GM18526 (cell line): ENCODE results near the gene ITK.

Experiments used
- POLR2A ChIP-seq: IDR thresholded peaks from 3 replicates; pipeline ENCODE4 v1.6.1; 2011; ENCODE audit not compliant: insufficient read length; ENCODE audit errors: extremely low read depth

Gene ITK

GRCh38 chr5:157180374-157181264 lies at the start of gene ITK:
Gene ITK (plus strand): TSS chr5:157180840. CDS start chr5:157180978, 138 bp downstream.
- no peak for TF ChIP-seq POLR2A

- TF ChIP-seq POLR2A, result no peak
Observed at GRCh38 chr5:157130925-157131324, 49.7 kb upstream of the ITK start.

- no peak for TF ChIP-seq POLR2A
Observed at GRCh38 chr5:157132281-157132612, 48.4 kb upstream of the ITK start.

GRCh38 chr5:157137691-157138090 lies 42.9 kb upstream of the ITK start:
- no peak for TF ChIP-seq POLR2A

GRCh38 chr5:157142317-157143126 lies 38.1 kb upstream of the ITK start, which contains the start of gene MED7:
Gene MED7 (minus strand): TSS chr5:157142865. CDS start chr5:157139431, 3,434 bp downstream.
- TF ChIP-seq POLR2A, result peak; percentile 79

- TF ChIP-seq POLR2A, result no peak
Observed at GRCh38 chr5:157143127-157143971, 37.3 kb upstream of the ITK start.

- no peak for TF ChIP-seq POLR2A
Observed at GRCh38 chr5:157148734-157149615, 31.7 kb upstream of the ITK start.

GRCh38 chr5:157150995-157151394 lies 29.6 kb upstream of the ITK start:
- no peak for TF ChIP-seq POLR2A

GRCh38 chr5:157155297-157155696 lies 25.3 kb upstream of the ITK start:
- TF ChIP-seq POLR2A, result no peak

GRCh38 chr5:157157293-157157891 lies 23.2 kb upstream of the ITK start:
- no peak for TF ChIP-seq POLR2A

- no peak for TF ChIP-seq POLR2A
Observed at GRCh38 chr5:157159209-157159751, 21.4 kb upstream of the ITK start.

- no peak for TF ChIP-seq POLR2A
Observed at GRCh38 chr5:157160001-157160400, 20.6 kb upstream of the ITK start.

GRCh38 chr5:157161996-157162395 lies 18.6 kb upstream of the ITK start:
- TF ChIP-seq POLR2A, result no peak

- TF ChIP-seq POLR2A, result no peak
Observed at GRCh38 chr5:157162919-157163510, 17.6 kb upstream of the ITK start.

GRCh38 chr5:157164521-157164920 lies 16.1 kb upstream of the ITK start:
- TF ChIP-seq POLR2A, result no peak
